Measurements from ENCODE around the gene C2CD4A.

- TF ChIP-seq REST (IDR thresholded peaks at IDR 0.05; ENCODE audit: insufficient read depth in 1 of 2, low read depth in 2 of 2, low read length in 2 of 2): no peak
- TF ChIP-seq POLR2AphosphoS5 (IDR thresholded peaks at IDR 0.05; ENCODE audit: low read depth, low read length): no peak
- TF ChIP-seq SIN3A (IDR thresholded peaks at IDR 0.05; ENCODE audit: borderline replicate concordance, insufficient read depth, low read length): no peak
- TF ChIP-seq TAF1 (IDR thresholded peaks at IDR 0.05; ENCODE audit: borderline replicate concordance, insufficient read depth, low read length): no peak
- TF ChIP-seq FOXP2 (optimal IDR thresholded peaks at IDR 0.05; ENCODE audit: borderline replicate concordance, extremely low read depth, extremely low read length, insufficient read depth): no peak
Observed at GRCh38 chr15:62060896-62061280, 5.9 kb upstream of the C2CD4A start.
